Calu3 (cell line): ENCODE data around the gene ABCA13. TPM values are rescaled to one million over a fixed set of nuclear protein-coding genes. Genes with fewer than 3 reads are reported as not detected.

ENCODE experiments used
- BruUV-seq: library from RNA; stranded (reverse); fragments of 400-500 nt; replicated peaks from 2 replicates; lab custom pipeline; 2021; lab: Mats Ljungman, UMichigan
- CTCF ChIA-PET: fragments of 300-600 bp; sonication (Branson Sonifier 250); formaldehyde crosslinking; loops from one replicate; lab custom pipeline; 2022; ENCODE audit warnings: antibody characterized with exemption; lab: Charles Lee
- DNase-seq: peaks from one replicate; pipeline ENCODE4 v3.0.0; 2022
- H3K27ac Mint-ChIP-seq: one replicate; pipeline ENCODE4 v1.8.0; 2022; ENCODE audit warnings: mixed read lengths; ENCODE audit not compliant: unreplicated experiment
- H3K27me3 Mint-ChIP-seq: one replicate; pipeline ENCODE4 v1.8.0; 2022; ENCODE audit warnings: mixed read lengths; ENCODE audit not compliant: unreplicated experiment
- H3K36me3 Mint-ChIP-seq: one replicate; pipeline ENCODE4 v1.8.0; 2022; ENCODE audit warnings: mild to moderate bottlenecking, moderate library complexity, mixed read lengths; ENCODE audit not compliant: insufficient read depth, unreplicated experiment
- H3K4me1 Mint-ChIP-seq: one replicate; pipeline ENCODE4 v1.8.0; 2022; ENCODE audit warnings: mild to moderate bottlenecking, low read depth, mixed read lengths; ENCODE audit not compliant: unreplicated experiment
- H3K4me3 Mint-ChIP-seq: one replicate; pipeline ENCODE4 v1.8.0; 2022; ENCODE audit warnings: mild to moderate bottlenecking, low read depth, moderate library complexity, mixed read lengths; ENCODE audit not compliant: unreplicated experiment
- H3K9me3 Mint-ChIP-seq: one replicate; pipeline ENCODE4 v1.8.0; 2022; ENCODE audit warnings: low read depth, mixed read lengths; ENCODE audit not compliant: unreplicated experiment
- CTCF ChIP-seq: fragments of 200-600 bp; IDR thresholded peaks from one replicate; pipeline ENCODE4 v1.8.0; 2022; ENCODE audit warnings: antibody characterized with exemption; ENCODE audit not compliant: unreplicated experiment
- intact Hi-C: fragments of 100-400 bp; cut with micrococcal nuclease; formaldehyde crosslinking; loops from one replicate; pipeline ENCODE4 v1.10.0; 2022; ENCODE audit not compliant: unreplicated experiment
- total RNA-seq: library from RNA; stranded (reverse); gene quantifications from 2 replicates; pipeline ENCODE4 v1.2.3, GENCODE V29; 2022

ABCA13 gene
- total RNA-seq, 1 experiment from 2014 or later, result 12.1 TPM

GRCh38 chr7:48168159-48168558 is 3.1 kb upstream of the ABCA13 start:
- H3K4me3 Mint-ChIP-seq, result no peak overlapping the region
- peak overlapping the region; percentile 69 for H3K27ac Mint-ChIP-seq
- H3K27me3 Mint-ChIP-seq, result no peaks in the 10 kb centered on the region
- intact Hi-C loops, result loop anchor here (1.0 kb wide), 1 partner anchor 131 kb away; no protein-coding TSS in a partner anchor
- no peak for TF ChIP-seq CTCF
- CTCF ChIA-PET, result interaction anchor here (0.8 to 1.7 kb wide), 5 partner anchors 13 to 143 kb away, joined by 3 to 6 read pairs (median 4); no protein-coding TSS in a partner anchor
- H3K9me3 Mint-ChIP-seq, result peaks cover 7% of the 10 kb centered on the region
- DNase-seq, result peak; percentile 56
- peaks cover 4% of the 10 kb centered on the region for H3K4me1 Mint-ChIP-seq
- no TSS peak for BruUV-seq
- H3K36me3 Mint-ChIP-seq, result no peaks in the 10 kb centered on the region

- no peaks in the 10 kb centered on the region for H3K27me3 Mint-ChIP-seq
- no TSS peak for BruUV-seq
- H3K4me1 Mint-ChIP-seq, result peaks cover 24% of the 10 kb centered on the region
- no peak overlapping the region for H3K4me3 Mint-ChIP-seq
- no peak for TF ChIP-seq CTCF
- CTCF ChIA-PET, result no interaction called here
- intact Hi-C loops, result no loop called here
- no peak for DNase-seq
- no peak overlapping the region for H3K27ac Mint-ChIP-seq
- no peaks in the 10 kb centered on the region for H3K9me3 Mint-ChIP-seq
- H3K36me3 Mint-ChIP-seq, result no peaks in the 10 kb centered on the region
These were observed 752 bp upstream of the ABCA13 start for GRCh38 chr7:48170506-48170905.

GRCh38 chr7:48173313-48173712 is 2.1 kb downstream of the ABCA13 start:
- Mint-ChIP-seq H3K4me3 (no peak overlapping the region), H3K27ac (peak overlapping the region; percentile 48), H3K9me3 (no peaks in the 10 kb centered on the region), H3K4me1 (peaks cover 24% of the 10 kb centered on the region), H3K36me3 (no peaks in the 10 kb centered on the region), H3K27me3 (no peaks in the 10 kb centered on the region)
- CTCF ChIA-PET, result interaction anchor here (0.9 kb wide), 1 partner anchor 172 kb away, joined by 5 read pairs; no protein-coding TSS in a partner anchor
- intact Hi-C loops, result no loop called here
- no peak for DNase-seq
- TF ChIP-seq CTCF, result no peak
- BruUV-seq, result no TSS peak

GRCh38 chr7:48173756-48174382 is 2.6 kb downstream of the ABCA13 start:
- intact Hi-C loops, result loop anchor here (2.0 kb wide), 1 partner anchor 77 kb away; no protein-coding TSS in a partner anchor
- no TSS peak for BruUV-seq
- H3K27me3 Mint-ChIP-seq, result no peaks in the 10 kb centered on the region
- TF ChIP-seq CTCF, result no peak
- peaks cover 24% of the 10 kb centered on the region for H3K4me1 Mint-ChIP-seq
- DNase-seq, result no peak
- no peak overlapping the region for H3K4me3 Mint-ChIP-seq
- no peaks in the 10 kb centered on the region for H3K36me3 Mint-ChIP-seq
- CTCF ChIA-PET, result interaction anchor here (0.6 to 0.9 kb wide), 3 partner anchors 28 to 726 kb away, joined by 3 to 5 read pairs (median 3); no protein-coding TSS in a partner anchor
- no peaks in the 10 kb centered on the region for H3K9me3 Mint-ChIP-seq
- H3K27ac Mint-ChIP-seq, result peak overlapping the region; percentile 48
